Neural cell (in vitro differentiated cells): Measurements from ENCODE around the gene ANKRD28. TPM values are rescaled to one million over a fixed set of nuclear protein-coding genes. Genes with fewer than 3 reads are reported as not detected.

Experiments
- H2AFZ ChIP-seq: fragments of 200-600, 300-800 bp; sonication (generic), shearing (Covaris generic); 2 replicates; pipeline ENCODE4 v1.6.0; 2014; ENCODE audit warnings: low read depth, mild to moderate bottlenecking, antibody characterized with exemption, low read length, moderate library complexity
- H3F3A ChIP-seq: fragments of 200-600 bp; shearing (Covaris generic); 2 replicates; pipeline ENCODE4 v1.6.1; 2016; ENCODE audit warnings: mild to moderate bottlenecking, moderate library complexity, mixed read lengths, antibody characterized with exemption, low read length; ENCODE audit not compliant: insufficient read depth, poor library complexity, severe bottlenecking
- H3K27ac ChIP-seq: fragments of 200-600, 300-800 bp; sonication (generic), shearing (Covaris generic); 2 replicates; pipeline ENCODE4 v1.5.1; 2014; ENCODE audit warnings: mild to moderate bottlenecking, low read length, moderate library complexity
- H3K27me3 ChIP-seq: fragments of 300-800, 200-600 bp; sonication (generic), shearing (Covaris generic); 2 replicates; pipeline ENCODE4 v1.6.0; 2014; ENCODE audit warnings: mild to moderate bottlenecking, low read depth, low read length, moderate library complexity; ENCODE audit not compliant: insufficient read depth
- H3K36me3 ChIP-seq: fragments of 300-800, 200-600 bp; sonication (generic), shearing (Covaris generic); 2 replicates; pipeline ENCODE4 v1.5.1; 2014; ENCODE audit warnings: mild to moderate bottlenecking, antibody characterized with exemption, low read length, moderate library complexity; ENCODE audit not compliant: insufficient read depth
- H3K4me2 ChIP-seq: fragments of 300-800, 200-600 bp; sonication (generic), shearing (Covaris generic); 2 replicates; pipeline ENCODE4 v1.6.0; 2014; ENCODE audit warnings: mild to moderate bottlenecking, low read length
- H3K4me3 ChIP-seq: fragments of 300-800, 200-600 bp; sonication (generic), shearing (Covaris generic); 2 replicates; pipeline ENCODE4 v1.5.1; 2014; ENCODE audit warnings: mild to moderate bottlenecking, low read length, moderate library complexity
- H3K79me2 ChIP-seq: fragments of 200-600 bp; shearing (Covaris generic); replicated peaks from 2 replicates; pipeline ENCODE4 v1.6.0; 2014; ENCODE audit warnings: mild to moderate bottlenecking, low read length, moderate library complexity; ENCODE audit not compliant: insufficient read depth
- H3K9ac ChIP-seq: fragments of 300-800, 200-600 bp; sonication (generic), shearing (Covaris generic); 2 replicates; pipeline ENCODE4 v1.6.1; 2016; ENCODE audit warnings: mild to moderate bottlenecking, low read length, mixed read lengths
- H3K9me2 ChIP-seq: fragments of 200-600 bp; shearing (Covaris generic); 2 replicates; pipeline ENCODE4 v1.6.1; 2016; ENCODE audit warnings: mild to moderate bottlenecking, low read length, mixed read lengths; ENCODE audit not compliant: insufficient read depth
- H3K9me3 ChIP-seq: fragments of 200-600, 300-800 bp; sonication (generic), shearing (Covaris generic); 2 replicates; pipeline ENCODE4 v1.6.1; 2016; ENCODE audit warnings: mild to moderate bottlenecking, mixed run types, low read length, moderate library complexity, mixed read lengths
- H4K20me1 ChIP-seq: fragments of 200-600 bp; shearing (Covaris generic); 2 replicates; pipeline ENCODE4 v1.6.1; 2016; ENCODE audit warnings: mild to moderate bottlenecking, mixed run types; ENCODE audit not compliant: insufficient read depth
- EP300 ChIP-seq: fragments of 450-650 bp; conservative IDR thresholded peaks from 2 replicates; pipeline ENCODE4 v1.6.1; 2014; ENCODE audit warnings: antibody characterized with exemption, mild to moderate bottlenecking, moderate library complexity; ENCODE audit not compliant: poor library complexity, severe bottlenecking
- EZH2 ChIP-seq: fragments of 200-600, 300-800 bp; shearing (Covaris generic), sonication (generic); IDR thresholded peaks from 2 replicates; pipeline ENCODE4 v1.6.1; 2014; ENCODE audit warnings: antibody characterized with exemption, low read length, borderline replicate concordance, mild to moderate bottlenecking; ENCODE audit not compliant: insufficient read depth, poor library complexity, severe bottlenecking
- MXI1 ChIP-seq: fragments of 450-650 bp; conservative IDR thresholded peaks from 2 replicates; pipeline ENCODE4 v1.6.1; 2014; ENCODE audit warnings: antibody characterized with exemption, mild to moderate bottlenecking; ENCODE audit not compliant: poor library complexity, severe bottlenecking
- POLR2AphosphoS5 ChIP-seq: IDR thresholded peaks from 2 replicates; pipeline ENCODE4 v1.6.1; 2012
- RAD21 ChIP-seq: fragments of 450-650 bp; conservative IDR thresholded peaks from 2 replicates; pipeline ENCODE4 v1.6.1; 2014; ENCODE audit warnings: antibody characterized with exemption, mild to moderate bottlenecking, moderate library complexity
- SMC3 ChIP-seq: fragments of 450-650 bp; conservative IDR thresholded peaks from 2 replicates; pipeline ENCODE4 v1.6.1; 2014; ENCODE audit warnings: antibody characterized with exemption, mild to moderate bottlenecking, moderate library complexity; ENCODE audit not compliant: poor library complexity
- TAF1 ChIP-seq: IDR thresholded peaks from 2 replicates; pipeline ENCODE4 v1.6.1; 2012; ENCODE audit warnings: low read depth
- polyA plus RNA-seq: library from polyadenylated mRNA; depleted of rRNA; stranded (reverse); fragments of >200 nt; gene quantifications from 2 replicates; pipeline ENCODE4 v1.2.3, GENCODE V29; 2014
- TF ChIP-seq, protein P1 (sequence below): IDR thresholded peaks from 2 replicates; pipeline ENCODE4 v1.6.1; 2012; ENCODE audit warnings: borderline replicate concordance
- TF ChIP-seq, protein P2 (sequence below): fragments of 450-650 bp; IDR thresholded peaks from 2 replicates; pipeline ENCODE4 v1.5.1; 2014; ENCODE audit warnings: antibody characterized with exemption, mild to moderate bottlenecking, moderate library complexity; ENCODE audit not compliant: poor library complexity, severe bottlenecking

Gene ANKRD28
- polyA plus RNA-seq, 1 donor from 2014 or later = 101 TPM

DNA sequence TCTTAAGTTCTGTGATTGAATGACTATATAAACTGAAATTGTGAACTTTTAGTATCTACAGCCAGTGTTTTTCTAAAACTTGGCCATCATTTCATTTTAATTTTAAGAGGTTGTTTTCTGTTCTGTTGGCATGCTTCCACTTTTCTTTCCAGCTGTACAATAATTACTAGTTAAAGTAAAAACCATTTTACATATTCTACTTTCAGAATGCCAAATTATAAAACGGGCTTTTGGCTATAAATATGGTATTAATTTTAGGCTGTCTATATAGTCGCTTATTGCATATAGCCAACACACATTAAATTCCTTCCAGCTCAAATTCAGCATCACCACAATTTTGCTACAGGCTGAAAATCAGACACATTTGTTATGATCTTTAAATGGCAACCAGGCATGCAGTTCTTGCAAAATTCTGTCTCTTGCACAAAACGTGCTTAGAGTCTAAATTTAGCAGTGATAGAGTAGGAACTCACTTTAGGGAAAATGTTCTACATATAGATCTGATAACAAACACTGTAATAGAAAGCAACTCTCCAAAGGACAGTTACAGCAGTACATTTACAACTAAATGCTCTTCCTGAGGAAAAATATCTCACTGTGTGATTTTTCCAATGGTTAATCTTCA lies 115.1 kb downstream of the ANKRD28 start:
- no peaks in the 10 kb centered on the region for H3K9me2 ChIP-seq
- H3K4me2 ChIP-seq = no peak overlapping the region
- H3K27me3 ChIP-seq = no peaks in the 10 kb centered on the region
- no peaks in the 10 kb centered on the region for H3K79me2 ChIP-seq
- H3K4me3 ChIP-seq = no peak overlapping the region
- no peak overlapping the region for H3K27ac ChIP-seq
- H3K9me3 ChIP-seq = no peaks in the 10 kb centered on the region
- no peak for TF ChIP-seq EP300
- TF ChIP-seq, protein P1, sequence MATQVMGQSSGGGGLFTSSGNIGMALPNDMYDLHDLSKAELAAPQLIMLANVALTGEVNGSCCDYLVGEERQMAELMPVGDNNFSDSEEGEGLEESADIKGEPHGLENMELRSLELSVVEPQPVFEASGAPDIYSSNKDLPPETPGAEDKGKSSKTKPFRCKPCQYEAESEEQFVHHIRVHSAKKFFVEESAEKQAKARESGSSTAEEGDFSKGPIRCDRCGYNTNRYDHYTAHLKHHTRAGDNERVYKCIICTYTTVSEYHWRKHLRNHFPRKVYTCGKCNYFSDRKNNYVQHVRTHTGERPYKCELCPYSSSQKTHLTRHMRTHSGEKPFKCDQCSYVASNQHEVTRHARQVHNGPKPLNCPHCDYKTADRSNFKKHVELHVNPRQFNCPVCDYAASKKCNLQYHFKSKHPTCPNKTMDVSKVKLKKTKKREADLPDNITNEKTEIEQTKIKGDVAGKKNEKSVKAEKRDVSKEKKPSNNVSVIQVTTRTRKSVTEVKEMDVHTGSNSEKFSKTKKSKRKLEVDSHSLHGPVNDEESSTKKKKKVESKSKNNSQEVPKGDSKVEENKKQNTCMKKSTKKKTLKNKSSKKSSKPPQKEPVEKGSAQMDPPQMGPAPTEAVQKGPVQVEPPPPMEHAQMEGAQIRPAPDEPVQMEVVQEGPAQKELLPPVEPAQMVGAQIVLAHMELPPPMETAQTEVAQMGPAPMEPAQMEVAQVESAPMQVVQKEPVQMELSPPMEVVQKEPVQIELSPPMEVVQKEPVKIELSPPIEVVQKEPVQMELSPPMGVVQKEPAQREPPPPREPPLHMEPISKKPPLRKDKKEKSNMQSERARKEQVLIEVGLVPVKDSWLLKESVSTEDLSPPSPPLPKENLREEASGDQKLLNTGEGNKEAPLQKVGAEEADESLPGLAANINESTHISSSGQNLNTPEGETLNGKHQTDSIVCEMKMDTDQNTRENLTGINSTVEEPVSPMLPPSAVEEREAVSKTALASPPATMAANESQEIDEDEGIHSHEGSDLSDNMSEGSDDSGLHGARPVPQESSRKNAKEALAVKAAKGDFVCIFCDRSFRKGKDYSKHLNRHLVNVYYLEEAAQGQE = no peak
- no peaks in the 10 kb centered on the region for H3K36me3 ChIP-seq
- H3F3A ChIP-seq = no peaks in the 10 kb centered on the region
- H3K9ac ChIP-seq = no peak overlapping the region
- no peak overlapping the region for H2AFZ ChIP-seq
- H4K20me1 ChIP-seq = no peaks in the 10 kb centered on the region

DNA sequence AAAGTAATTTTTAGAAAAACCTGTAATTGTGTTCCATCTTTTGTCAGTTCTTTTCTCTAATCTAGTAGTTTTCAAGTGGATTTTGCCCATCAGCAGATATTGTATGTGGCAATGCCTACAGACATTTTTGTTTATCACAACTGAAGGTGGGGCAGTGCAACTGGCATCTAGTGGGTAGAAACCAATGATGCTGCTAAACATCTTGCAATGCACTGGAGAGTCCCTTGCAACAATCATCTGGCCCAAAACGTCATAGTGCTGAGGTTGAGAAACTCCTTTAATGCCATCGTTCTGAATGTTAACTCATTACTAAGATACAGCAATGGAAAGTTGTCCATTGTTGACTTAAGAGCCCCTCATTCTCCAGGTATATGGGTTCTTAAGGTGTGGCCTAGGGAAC lies 116.1 kb downstream of the ANKRD28 start:
- Histone ChIP-seq H3K36me3 (peaks cover 5% of the 10 kb centered on the region), H4K20me1 (no peaks in the 10 kb centered on the region)

More for the DNA sequence above, 116.1 kb downstream of the ANKRD28 start:
- TF ChIP-seq RAD21 (no peak), MXI1 (no peak), SMC3 (no peak), POLR2AphosphoS5 (no peak), TAF1 (no peak), EP300 (no peak), EZH2 (no peak)
- TF ChIP-seq, protein P1 = no peak
- TF ChIP-seq, protein P2, sequence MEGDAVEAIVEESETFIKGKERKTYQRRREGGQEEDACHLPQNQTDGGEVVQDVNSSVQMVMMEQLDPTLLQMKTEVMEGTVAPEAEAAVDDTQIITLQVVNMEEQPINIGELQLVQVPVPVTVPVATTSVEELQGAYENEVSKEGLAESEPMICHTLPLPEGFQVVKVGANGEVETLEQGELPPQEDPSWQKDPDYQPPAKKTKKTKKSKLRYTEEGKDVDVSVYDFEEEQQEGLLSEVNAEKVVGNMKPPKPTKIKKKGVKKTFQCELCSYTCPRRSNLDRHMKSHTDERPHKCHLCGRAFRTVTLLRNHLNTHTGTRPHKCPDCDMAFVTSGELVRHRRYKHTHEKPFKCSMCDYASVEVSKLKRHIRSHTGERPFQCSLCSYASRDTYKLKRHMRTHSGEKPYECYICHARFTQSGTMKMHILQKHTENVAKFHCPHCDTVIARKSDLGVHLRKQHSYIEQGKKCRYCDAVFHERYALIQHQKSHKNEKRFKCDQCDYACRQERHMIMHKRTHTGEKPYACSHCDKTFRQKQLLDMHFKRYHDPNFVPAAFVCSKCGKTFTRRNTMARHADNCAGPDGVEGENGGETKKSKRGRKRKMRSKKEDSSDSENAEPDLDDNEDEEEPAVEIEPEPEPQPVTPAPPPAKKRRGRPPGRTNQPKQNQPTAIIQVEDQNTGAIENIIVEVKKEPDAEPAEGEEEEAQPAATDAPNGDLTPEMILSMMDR = no peak
- Histone ChIP-seq H3K4me2 (no peak overlapping the region), H3K9me2 (no peaks in the 10 kb centered on the region), H3K27me3 (no peaks in the 10 kb centered on the region), H2AFZ (no peak overlapping the region), H3K4me3 (no peak overlapping the region), H3K9ac (no peak overlapping the region), H3K9me3 (no peaks in the 10 kb centered on the region), H3F3A (no peaks in the 10 kb centered on the region), H3K79me2 (no peaks in the 10 kb centered on the region), H3K27ac (no peak overlapping the region)
